Peyer's patch (tissue), 4 donors: ENCODE measurements around the gene RAB38. TPM values are rescaled to one million over a fixed set of nuclear protein-coding genes. Genes with fewer than 3 reads are reported as not detected.

Experiments
- DNase-seq, 3 donors: peaks; one replicate each; pipeline ENCODE4 v3.0.0-alpha.2; 2017 to 2019
- H3K27ac ChIP-seq, 4 donors: fragments of 200-600 bp; sonication (generic); one replicate each; pipeline ENCODE4 v1.5.1; 2016 to 2019
- H3K27me3 ChIP-seq, 2 donors: fragments of 200-600 bp; sonication (generic); one replicate each; pipeline ENCODE4 v1.5.1; 2019
- H3K36me3 ChIP-seq, 3 donors: fragments of 200-600 bp; sonication (generic); one replicate each; pipeline ENCODE4 v1.5.1; 2016 to 2019
- H3K4me1 ChIP-seq, 4 donors: fragments of 200-600 bp; sonication (generic); one replicate each; pipeline ENCODE4 v1.5.1; 2016 to 2019
- H3K4me3 ChIP-seq, 4 donors: fragments of 200-600 bp; sonication (generic); 1 replicate in 3 of 4; 2 replicates in 1 of 4; pipeline ENCODE4 v1.5.1; 2016 to 2019; ENCODE audit warnings: mild to moderate bottlenecking in 1 of 4
- H3K9me3 ChIP-seq, 4 donors: fragments of 200-600 bp; sonication (generic); one replicate each; pipeline ENCODE4 v1.5.1; 2016 to 2019; ENCODE audit warnings: mild to moderate bottlenecking in 1 of 4
- POLR2A ChIP-seq, 2 donors: fragments of 450-650 bp; IDR thresholded peaks; one replicate each; pipeline ENCODE4 v1.5.1; 2017; ENCODE audit warnings: antibody characterized with exemption in 2 of 2, mild to moderate bottlenecking in 2 of 2, moderate library complexity in 2 of 2
- total RNA-seq, 4 donors: library from RNA; depleted of rRNA; stranded (reverse); fragments of >200 nt; gene quantifications; one replicate each; pipeline ENCODE4 v1.1.0, GENCODE V29; 2016
- TF ChIP-seq, protein P1 (sequence below), 6 experiments: fragments of 450-650 bp in 4 of 6; fragments of 200-600 bp in 2 of 6; sonication (generic) in 1 of 6; IDR thresholded peaks; one replicate each; pipeline ENCODE4 v1.5.1; 2017 to 2019; ENCODE audit warnings: antibody characterized with exemption in 6 of 6, mild to moderate bottlenecking in 3 of 6, moderate library complexity in 1 of 6

Gene RAB38
- total RNA-seq, 4 donors from 2014 or later: 3.7 to 6.6 (median 6.3) TPM; not detected in 1

DNA sequence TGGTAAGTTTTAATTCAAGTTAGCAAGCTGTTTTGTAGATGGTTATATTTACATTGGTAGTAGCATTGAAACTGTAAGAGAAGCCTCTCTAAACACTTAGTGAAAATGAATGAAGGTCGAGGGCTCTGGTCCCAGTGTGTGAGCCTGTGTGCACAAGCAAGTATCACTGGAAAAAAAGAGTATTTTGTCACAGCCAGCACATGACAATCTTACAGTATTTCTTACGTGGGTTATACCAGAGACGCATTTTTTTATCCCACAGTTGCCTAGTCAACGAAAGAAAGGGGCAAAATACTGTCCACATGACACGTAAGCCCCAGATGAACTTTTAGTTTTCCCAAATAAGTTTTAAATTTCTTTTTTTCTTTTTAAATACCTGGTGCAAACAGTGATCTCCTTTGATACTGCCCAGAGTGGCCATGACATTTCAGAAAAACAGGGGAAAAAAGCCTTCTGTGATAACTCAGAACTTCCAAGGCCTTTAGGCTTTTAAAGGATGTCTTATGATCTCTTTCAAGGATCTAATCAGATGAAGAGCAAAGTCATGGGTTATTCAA, 23.5 kb downstream of the RAB38 start:
- H3K27ac ChIP-seq: no peak overlapping the region

DNA sequence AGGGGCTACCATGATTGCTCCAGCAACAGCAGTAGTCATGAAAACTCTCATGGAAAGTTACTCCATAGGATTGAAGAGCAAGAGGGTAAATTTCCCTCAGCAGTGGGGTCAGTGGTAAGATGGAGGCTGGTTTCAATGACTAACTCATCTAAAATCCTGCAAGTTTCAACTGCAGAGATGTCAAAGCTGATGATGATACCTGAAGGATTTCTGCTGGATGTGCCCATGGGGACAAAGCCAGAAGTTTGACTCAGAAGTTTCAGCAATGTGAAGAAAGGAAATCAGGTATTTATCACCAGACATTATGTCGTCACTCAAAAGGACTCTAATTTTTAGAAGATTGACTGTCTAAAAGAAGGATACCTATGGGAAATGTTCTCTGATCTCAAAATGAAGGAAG, 29.1 kb downstream of the RAB38 start:
- Histone ChIP-seq H3K27me3 (no peaks in the 10 kb centered on the region), H3K4me3 (no peak overlapping the region), H3K4me1 (no peaks in the 10 kb centered on the region), H3K9me3 (no peaks in the 10 kb centered on the region), H3K36me3 (no peaks in the 10 kb centered on the region), H3K27ac (no peak overlapping the region)
- TF ChIP-seq, protein P1, sequence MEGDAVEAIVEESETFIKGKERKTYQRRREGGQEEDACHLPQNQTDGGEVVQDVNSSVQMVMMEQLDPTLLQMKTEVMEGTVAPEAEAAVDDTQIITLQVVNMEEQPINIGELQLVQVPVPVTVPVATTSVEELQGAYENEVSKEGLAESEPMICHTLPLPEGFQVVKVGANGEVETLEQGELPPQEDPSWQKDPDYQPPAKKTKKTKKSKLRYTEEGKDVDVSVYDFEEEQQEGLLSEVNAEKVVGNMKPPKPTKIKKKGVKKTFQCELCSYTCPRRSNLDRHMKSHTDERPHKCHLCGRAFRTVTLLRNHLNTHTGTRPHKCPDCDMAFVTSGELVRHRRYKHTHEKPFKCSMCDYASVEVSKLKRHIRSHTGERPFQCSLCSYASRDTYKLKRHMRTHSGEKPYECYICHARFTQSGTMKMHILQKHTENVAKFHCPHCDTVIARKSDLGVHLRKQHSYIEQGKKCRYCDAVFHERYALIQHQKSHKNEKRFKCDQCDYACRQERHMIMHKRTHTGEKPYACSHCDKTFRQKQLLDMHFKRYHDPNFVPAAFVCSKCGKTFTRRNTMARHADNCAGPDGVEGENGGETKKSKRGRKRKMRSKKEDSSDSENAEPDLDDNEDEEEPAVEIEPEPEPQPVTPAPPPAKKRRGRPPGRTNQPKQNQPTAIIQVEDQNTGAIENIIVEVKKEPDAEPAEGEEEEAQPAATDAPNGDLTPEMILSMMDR (IDR thresholded peaks at IDR 0.05): no peak
- no peak for TF ChIP-seq POLR2A (IDR thresholded peaks at IDR 0.05)
- DNase-seq: no peak

More for the DNA sequence above, 23.5 kb downstream of the RAB38 start:
- Histone ChIP-seq H3K36me3 (no peaks in the 10 kb centered on the region), H3K4me1 (no peaks in the 10 kb centered on the region), H3K4me3 (no peak overlapping the region), H3K9me3 (no peaks in the 10 kb centered on the region), H3K27me3 (no peaks in the 10 kb centered on the region)
- no peak for TF ChIP-seq POLR2A (IDR thresholded peaks at IDR 0.05)
- no peak for DNase-seq

DNA sequence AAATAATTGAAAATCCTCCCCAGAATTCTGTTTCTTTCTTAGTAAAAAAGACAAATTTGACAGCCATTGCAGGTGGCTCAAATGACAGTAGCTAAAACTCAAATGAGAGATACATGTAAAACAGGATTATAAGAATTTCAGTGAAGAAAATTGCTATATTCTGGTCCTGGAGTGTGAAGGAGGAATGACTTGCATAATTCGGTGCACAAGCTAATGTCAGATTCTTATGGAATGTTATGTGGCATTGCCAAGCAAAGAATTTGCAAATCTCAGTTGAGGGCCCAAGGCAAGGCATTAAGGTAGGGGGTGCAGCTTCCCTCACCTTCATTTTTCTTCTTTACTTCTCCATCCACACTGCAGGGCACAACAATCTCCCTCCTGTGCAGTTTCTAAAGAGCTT, 35.4 kb downstream of the RAB38 start:
- H3K27ac ChIP-seq: no peak overlapping the region
- no peak for TF ChIP-seq POLR2A (IDR thresholded peaks at IDR 0.05)
- TF ChIP-seq, protein P1 (IDR thresholded peaks at IDR 0.05): no peak
- no peaks in the 10 kb centered on the region for H3K4me1 ChIP-seq
- H3K36me3 ChIP-seq: no peaks in the 10 kb centered on the region
- no peaks in the 10 kb centered on the region for H3K27me3 ChIP-seq
- no peak for DNase-seq
- no peak overlapping the region for H3K4me3 ChIP-seq
- no peaks in the 10 kb centered on the region for H3K9me3 ChIP-seq

DNA sequence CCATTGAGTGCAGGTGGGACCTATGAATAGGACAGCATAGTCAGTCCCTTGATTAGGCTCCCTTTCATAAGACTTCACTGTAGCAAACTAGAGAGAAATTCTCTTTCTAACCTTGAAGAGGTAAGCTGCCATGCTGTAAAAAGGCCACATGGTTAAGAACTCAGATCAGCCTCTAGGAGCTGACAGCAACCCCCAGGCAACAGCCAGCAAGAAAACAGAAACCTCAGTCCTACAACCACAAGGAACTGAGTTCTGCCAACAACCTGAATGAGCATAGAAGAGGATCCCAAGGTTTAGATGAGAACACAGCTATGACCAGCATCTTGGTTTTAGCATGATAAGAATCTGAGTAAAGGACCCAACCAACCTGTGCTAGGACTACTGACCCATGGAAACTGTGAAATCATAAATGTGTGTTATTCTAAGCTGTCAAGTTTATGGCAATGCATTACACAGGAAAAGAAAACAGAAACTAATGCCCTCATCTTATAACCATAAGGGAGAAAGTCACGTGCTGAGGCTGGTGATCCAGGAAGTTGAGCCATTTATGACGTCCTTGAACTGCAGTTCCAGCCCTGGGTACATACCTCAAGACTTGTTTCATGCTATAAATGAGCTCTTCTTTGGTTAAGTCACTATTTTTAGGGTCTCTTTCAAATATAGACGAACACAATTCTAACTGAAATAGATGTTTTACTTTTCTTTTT, 43.3 kb downstream of the RAB38 start:
- DNase-seq: no peak
- Histone ChIP-seq H3K36me3 (no peaks in the 10 kb centered on the region), H3K27ac (no peak overlapping the region), H3K27me3 (no peaks in the 10 kb centered on the region), H3K9me3 (no peaks in the 10 kb centered on the region), H3K4me3 (no peak overlapping the region), H3K4me1 (no peaks in the 10 kb centered on the region)
- TF ChIP-seq, protein P1 (IDR thresholded peaks at IDR 0.05): no peak
- no peak for TF ChIP-seq POLR2A (IDR thresholded peaks at IDR 0.05)

DNA sequence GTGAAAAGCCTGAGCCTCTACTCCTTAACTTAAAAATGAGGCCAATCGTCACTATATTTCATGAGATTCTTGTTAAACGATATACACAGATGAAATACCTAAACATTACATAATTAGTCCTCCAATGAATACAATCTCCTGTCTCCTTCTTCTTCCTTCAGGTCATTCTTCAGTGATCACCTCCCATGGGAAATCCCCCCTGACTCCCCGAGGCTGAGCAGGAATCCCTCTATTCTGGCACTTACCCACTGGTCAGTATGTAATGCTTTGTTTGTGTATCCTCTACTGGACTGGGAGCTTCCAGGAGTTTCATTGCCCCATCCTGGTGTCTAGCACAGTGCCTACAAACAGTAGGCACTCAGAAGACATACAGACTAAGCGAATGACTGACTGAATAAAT, 52.3 kb downstream of the RAB38 start:
- Histone ChIP-seq H3K4me3 (no peak overlapping the region), H3K36me3 (no peaks in the 10 kb centered on the region), H3K27me3 (no peaks in the 10 kb centered on the region), H3K27ac (no peak overlapping the region), H3K4me1 (no peaks in the 10 kb centered on the region), H3K9me3 (no peaks in the 10 kb centered on the region)
- DNase-seq: no peak
- TF ChIP-seq, protein P1 (IDR thresholded peaks at IDR 0.05): no peak

DNA sequence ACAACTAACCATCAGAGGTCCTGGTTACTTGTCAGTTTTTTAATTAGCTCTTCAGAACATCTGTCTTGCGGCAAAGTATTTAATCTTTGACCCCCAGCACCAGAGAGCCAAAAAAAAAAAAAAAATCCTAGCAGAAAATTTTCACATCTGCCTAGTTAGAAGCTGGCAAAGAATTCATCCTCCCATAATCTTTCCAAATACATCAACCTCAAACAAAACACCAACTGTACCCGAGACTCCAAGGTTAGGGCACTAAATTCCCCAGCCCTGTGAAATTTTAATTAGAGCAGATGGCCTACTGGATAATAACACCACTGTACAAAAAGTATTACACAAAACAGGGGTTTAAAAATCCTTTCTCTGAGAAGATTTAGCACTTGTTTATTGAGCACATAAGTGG, 55.7 kb downstream of the RAB38 start:
- DNase-seq: no peak
- Histone ChIP-seq H3K4me3 (no peak overlapping the region), H3K9me3 (no peaks in the 10 kb centered on the region), H3K27me3 (no peaks in the 10 kb centered on the region), H3K27ac (no peak overlapping the region), H3K4me1 (no peaks in the 10 kb centered on the region), H3K36me3 (no peaks in the 10 kb centered on the region)
- TF ChIP-seq, protein P1 (IDR thresholded peaks at IDR 0.05): no peak
- TF ChIP-seq POLR2A (IDR thresholded peaks at IDR 0.05): no peak
